ENCODE measurements around the gene MKNK1.
"Not testable (repeated sequence)": the region's sequence is repeated elsewhere in the genome, so short reads cannot be mapped to it uniquely, and the experiment has no call there.

Gene MKNK1

GRCh38 chr1:46603858-46604549 lies at the start of gene MKNK1:
TSS of gene MKNK1 (minus strand) at chr1:46604268. CDS start at chr1:46583327, 20,941 bp downstream.
- DNase-seq, result peak; percentile 98 to 99

DNA sequence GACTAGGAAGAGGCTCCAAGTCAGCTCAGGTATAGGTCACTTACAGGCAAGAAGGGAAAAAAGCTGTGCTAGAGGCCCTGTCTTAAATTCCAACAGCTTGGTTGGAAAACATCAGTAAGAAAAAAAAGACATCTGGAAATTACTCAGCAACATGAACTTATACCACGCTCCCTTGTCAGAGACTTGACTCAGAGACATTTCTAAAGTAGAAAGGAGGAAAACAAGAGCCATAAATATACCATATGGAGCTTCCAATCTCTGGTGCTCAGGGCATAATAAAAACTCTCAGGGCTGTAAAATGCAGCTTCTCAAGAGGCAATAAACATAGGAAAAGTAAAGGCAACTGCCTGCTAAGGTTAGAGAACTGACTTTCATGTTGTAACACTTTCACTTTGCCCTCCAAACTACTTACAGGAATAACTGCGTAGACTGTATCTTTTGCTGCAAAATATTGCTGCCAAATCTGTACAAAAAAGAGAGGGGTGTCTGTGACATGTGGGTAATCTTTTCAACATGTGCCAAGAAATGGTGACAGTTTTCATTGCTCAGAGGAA lies 49.4 kb upstream of the MKNK1 start:
- DNase-seq, result no peak

DNA sequence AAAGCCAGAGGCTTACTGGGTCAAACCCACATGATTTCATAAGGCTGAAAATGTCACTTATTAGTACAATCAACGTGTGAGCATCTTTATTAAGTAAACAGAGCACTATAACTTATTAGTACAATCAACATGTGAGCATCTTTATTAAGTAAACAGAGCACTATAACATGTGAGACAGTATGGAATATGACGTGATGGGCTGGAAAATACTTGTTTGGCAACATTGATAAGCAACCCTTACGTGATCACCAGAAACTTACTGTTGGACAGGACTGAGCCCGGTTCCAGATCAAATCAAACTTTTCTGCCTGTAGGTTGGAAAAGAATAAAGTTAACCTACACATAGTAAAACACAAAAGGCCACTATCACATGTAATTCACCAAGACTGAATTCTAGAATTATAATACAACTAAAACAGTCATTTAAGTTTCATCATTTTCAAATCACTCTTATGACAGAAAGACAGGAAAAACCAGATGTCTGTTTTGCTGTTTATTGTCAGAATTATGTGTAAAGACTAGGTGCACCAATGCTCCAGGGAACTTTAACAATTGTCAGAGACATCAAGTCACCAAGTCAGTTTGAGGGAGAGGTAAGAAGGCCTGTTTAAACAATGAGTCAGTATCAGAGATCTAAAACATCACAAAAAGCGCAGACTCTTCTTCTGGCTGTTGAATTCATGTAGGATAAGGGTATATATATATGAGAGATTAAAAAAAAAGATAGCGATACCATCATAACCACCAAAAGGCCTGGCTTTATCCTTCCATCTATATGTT lies 48.4 kb upstream of the MKNK1 start:
- DNase-seq, result no peak

GRCh38 chr1:46651152-46651551 lies 47.1 kb upstream of the MKNK1 start:
- DNase-seq, result not testable (repeated sequence)

DNA sequence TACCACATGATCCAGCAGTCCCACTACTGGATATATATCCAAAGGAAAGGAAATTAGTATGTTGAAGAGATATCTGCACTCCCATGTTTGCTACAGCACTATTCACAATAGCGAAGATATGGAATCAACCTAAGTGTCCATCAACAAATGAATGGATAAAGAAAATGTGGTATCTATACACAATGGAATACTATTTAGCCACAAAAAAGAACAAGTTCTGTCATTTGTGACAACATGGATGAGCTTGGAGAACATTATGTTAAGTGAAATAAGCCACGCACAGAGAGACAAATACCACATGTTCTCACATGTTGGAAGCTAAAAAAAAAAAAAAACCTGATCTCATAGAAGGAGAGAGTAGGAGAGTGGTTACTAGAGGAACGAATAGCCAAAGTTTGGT lies 46.4 kb upstream of the MKNK1 start:
- DNase-seq, result no peak

DNA sequence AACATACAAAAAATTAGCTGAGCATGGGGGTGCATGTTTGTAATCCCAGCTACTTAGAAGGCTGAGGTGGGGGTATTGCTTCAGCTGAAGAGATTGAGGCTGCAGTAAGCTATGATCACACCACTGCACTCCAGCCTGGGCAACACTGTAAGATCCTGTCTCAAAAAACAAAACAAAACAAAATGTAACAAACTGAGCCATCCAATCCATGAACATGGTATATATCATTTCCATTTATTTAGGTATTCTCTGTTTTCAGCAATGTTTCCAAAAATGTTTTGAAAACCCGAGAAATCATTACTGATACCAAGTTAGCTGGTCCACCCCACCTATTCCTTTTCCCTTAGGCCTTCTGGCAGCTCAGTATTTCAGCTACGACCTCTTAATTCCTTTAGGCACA lies 45.7 kb upstream of the MKNK1 start:
- no peak for DNase-seq

GRCh38 chr1:46647611-46648010 lies 43.5 kb upstream of the MKNK1 start:
- DNase-seq, result no peak

DNA sequence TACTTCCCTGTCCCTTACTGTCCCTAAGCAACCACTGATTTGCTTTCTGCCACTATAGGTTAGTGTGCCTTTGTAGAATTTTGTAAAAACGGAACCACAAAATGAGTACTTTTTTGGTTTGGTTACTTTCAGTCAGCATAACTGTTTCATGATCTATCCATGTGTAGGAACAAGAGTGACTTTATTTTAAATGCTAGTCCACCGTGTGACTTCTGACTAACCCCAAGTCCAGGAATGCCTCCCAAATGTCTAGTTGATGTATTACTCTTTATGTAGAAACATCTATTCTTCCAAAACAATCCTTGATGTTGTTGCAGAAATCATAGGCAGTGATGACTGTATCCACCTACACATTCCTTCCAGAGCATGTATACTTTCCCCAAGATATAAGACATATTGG lies 42.8 kb upstream of the MKNK1 start:
- no peak for DNase-seq

DNA sequence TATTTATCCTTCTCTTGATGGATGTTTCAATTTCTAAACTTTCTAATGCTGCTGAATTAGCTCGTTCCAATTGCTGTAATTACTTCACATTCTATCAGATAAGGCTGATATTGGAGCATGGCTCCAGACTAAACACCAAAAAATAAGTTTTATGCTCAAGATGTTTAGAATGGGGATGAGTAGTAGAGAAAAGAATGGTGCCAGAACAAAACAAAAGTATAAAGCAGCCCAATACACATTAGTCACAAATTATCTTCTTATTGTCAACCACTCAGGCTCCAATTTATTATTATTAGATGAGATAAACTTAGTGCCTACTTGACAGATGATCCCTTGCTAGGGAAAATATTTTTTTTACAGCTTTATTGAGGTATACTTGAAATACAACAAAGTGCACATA lies 42.3 kb upstream of the MKNK1 start:
- no peak for DNase-seq

DNA sequence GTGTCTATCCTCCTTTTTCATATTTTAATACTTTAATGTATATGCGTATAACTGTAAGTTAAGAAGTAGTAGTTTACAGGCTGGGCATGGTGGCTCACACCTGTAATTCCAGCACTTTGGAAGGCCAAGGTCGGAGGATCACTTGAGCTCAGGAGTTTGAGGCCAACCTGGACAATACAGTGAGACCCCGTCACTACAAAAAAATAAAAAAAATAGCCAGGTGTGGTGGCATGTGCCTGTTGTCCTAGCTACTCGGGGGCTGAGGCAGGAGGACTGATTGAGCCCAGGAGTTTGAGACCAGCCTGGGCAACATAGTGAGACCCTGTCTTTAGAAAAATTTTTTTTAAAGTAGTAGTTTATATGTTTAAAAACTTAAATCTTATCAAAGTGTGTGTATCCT lies 41.7 kb upstream of the MKNK1 start:
- DNase-seq, result no peak

- DNase-seq, result no peak
Observed at GRCh38 chr1:46643368-46643775, 39.3 kb upstream of the MKNK1 start.

- DNase-seq, result no peak
Observed at GRCh38 chr1:46642115-46642680, 38.1 kb upstream of the MKNK1 start.

- DNase-seq, result no peak
Observed at GRCh38 chr1:46639547-46639946, 35.5 kb upstream of the MKNK1 start.

- no peak for DNase-seq
Observed at GRCh38 chr1:46638921-46639320, 34.9 kb upstream of the MKNK1 start.

GRCh38 chr1:46637444-46638083 lies 33.5 kb upstream of the MKNK1 start:
- no peak for DNase-seq

GRCh38 chr1:46635205-46635604 lies 31.1 kb upstream of the MKNK1 start:
- DNase-seq, result no peak

DNA sequence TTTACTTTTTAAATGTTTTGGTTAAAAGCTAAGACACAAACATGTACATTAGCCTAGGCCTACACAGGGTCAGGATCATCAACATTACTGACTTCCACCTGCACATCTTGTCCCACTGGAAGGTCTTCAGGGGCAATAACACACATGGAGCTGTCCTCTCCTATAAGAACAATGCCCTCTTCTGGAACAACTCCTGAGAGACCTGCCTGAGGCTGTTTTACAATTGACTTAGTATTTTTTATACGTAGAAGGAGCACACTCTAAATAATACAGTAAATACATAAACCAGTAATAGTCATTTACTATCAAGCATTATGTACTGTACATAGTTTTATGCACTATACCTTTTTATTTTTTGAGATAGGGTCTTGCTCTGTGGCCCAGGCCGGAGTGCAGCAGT lies 26.7 kb upstream of the MKNK1 start:
- DNase-seq, result no peak

DNA sequence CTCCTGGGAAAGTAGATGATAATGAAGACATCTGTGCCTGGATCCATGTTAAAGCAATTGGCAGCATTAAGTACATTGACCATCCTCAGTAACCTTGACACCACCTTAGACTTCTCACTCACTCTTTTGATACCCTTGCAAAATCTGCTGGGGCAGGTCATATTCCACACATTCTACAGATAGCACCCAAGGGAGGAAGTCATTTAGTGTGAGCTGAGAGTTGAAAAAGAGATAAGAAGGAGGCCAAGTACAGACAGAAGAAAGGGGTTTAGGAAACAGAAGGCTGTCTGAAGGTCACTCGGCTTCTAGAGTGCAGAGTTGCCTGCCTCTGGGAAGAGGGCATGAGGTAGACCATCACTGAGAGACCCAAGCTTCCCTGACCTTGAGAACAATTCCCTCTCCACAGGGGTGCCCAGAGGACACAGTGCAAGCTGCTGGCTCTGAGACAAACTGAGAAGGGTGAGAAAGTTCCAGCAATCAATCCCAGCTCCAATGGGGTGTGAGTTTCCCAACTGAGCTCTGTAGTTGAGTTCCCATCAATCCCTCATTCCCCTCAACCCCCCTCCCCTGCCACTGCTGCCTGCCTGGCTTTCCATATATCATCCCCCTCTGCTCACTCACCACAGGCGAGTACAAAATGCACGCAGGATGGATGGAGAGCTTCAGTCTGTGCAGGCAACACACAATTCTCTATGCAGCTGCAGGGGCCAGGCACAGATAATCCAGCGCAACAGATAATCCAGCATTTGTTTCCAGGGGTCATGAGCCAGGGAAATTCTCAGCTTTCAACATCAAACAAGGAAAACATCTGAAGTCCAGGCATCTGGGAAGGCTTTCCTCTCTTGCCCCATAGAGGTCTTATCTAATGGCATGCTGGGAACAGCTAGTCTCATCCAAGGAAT lies 19.9 kb upstream of the MKNK1 start:
- no peak for DNase-seq

GRCh38 chr1:46622344-46622743 lies 18.3 kb upstream of the MKNK1 start:
- DNase-seq, result no peak

DNA sequence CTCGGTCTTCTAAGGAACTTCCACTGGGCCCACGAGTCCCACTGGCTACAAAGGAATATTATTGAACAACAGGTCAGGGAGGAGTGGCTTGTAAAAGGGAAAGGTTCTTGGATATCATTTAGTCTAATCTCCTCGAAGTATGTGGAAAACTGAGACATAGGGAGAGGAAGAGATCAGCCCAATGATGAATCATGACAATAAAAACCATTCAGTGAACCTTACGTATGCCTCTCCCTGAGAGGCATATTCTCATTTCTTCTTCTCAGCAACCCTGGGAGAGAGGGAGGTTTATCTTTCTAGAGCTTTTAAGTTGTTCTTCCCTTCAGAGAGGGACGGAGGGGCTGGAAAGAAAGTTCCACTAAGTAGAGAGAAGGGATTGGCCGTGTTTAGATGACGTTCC lies 17.9 kb upstream of the MKNK1 start:
- DNase-seq, result no peak

DNA sequence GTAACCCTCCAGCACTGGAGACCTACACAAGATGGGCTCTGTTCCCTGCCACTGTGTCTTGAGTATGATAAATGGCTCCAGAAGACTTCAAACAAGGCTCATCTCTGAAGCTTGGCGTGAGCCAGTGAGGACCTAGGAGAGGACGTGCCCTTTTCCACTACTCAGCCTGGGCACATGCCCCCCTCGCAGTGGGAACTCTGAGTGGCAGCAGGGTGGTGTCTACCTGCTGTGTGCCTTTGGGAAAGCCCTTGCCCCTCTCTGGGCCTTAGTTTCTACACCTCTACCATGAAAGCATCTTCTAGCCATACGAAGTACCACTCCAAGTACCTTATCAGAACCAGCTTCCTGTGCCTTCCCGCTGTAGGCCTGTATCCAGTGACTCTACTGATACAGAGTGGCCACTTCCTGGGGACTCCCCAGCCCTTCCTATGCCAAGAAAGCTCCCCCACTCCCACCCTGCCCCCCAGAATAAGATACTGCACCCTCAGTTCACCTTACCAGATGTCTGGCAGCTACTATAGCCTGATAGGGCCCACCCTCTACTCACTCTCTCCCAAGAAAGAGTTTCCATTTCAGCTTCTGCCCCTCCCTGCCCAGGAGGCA lies 15.7 kb upstream of the MKNK1 start:
- DNase-seq, result no peak
